NCI-H2107 (cell line): ENCODE measurements around the gene ARGLU1.

Experiments used
- DNase-seq: peaks from one replicate; lab custom pipeline; 2025; lab: John Stamatoyannopoulos, UW

Gene ARGLU1

DNA sequence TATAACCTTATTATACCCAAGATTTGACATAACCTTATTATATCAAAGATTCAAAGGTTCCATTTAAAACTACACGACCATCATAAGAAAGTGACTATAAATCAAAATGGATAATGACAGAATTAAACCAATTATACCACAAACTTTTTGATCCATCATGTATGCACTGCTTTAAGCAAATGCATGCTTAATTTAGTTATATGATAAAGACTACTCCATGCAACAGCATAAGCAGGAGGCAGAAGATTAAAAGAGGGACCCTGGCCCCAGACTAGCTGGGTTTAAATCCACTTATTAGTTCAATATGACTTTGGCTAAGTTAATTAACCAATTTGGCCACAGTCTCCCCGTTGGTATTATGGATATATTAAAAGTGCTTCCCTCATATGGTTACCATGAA is 43.8 kb downstream of the ARGLU1 start:
- DNase-seq: no peak

DNA sequence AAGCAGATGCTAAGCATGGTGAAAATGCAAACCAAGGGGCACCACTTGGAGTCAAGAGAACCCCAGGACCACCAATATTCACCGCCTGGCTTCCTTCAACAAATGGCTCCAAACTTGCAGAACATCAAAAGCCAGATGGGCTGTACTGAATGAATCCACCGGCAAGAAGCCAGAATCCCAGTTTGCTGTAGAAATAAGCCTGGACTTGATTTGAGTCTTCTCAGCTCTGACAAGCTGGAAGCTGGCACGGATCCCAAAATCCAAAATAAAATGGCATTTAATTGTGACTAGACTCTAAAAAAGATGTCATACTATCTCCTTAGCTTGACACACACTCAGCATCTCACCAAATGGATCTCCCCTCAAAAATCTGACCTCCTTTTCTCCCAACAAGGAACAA is 44.4 kb downstream of the ARGLU1 start:
- DNase-seq: no peak

DNA sequence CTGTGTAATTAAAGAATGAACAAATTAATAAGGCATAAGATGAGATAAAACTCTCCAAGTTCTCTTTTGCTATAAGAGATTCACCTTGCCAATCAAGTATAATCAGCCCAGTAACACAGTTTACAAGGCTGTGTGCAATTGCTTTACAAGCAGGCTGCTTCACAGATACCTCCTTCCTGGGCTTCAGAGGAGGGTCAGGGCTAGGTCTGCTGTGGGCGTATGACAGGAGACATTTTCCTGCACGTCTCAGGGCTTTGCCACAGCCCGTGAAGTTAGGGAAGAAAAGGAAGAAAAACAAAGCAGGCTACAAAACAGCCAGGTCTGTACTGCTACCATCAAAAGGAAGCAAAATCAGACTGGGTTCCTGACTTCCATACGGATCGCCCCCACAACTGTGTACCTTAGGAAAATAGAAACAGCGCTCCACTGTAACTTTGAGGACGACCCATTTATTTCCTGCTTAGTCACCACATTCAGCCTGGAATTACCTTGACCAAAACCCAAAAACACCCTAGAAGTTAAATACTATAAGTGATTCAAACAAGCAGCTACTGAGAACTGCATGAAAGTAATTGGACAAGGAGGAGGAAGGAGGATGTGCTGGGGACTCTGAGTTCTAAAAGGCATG is 44.9 kb downstream of the ARGLU1 start:
- no peak for DNase-seq

DNA sequence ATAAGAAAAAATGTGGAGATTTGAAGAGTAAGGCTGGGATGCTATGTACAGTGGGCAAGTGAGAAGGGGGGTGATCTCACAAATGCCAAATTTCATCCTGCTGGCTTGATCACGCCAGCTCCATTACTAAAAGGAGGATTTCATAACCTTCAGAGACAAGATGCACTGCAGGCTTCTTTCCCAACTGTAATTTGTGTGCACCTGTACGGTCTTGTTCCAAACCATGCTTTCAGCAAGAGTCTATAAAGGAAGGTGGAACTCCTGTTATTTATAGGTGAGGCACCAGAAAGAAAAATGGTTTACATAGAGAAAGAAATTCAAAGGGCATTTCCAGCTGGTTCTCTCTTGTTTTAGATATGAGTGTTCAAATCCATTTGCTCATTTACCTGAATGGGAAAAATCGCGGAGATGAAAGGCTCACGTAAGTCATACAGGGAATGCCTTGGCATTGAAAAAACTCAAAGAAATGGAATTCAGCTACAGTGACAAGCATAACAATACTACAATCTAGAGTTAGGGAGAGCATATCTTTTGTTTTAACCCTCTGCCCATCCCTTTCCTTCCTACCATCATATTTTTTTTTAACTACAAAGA is 45.7 kb downstream of the ARGLU1 start:
- DNase-seq: no peak

DNA sequence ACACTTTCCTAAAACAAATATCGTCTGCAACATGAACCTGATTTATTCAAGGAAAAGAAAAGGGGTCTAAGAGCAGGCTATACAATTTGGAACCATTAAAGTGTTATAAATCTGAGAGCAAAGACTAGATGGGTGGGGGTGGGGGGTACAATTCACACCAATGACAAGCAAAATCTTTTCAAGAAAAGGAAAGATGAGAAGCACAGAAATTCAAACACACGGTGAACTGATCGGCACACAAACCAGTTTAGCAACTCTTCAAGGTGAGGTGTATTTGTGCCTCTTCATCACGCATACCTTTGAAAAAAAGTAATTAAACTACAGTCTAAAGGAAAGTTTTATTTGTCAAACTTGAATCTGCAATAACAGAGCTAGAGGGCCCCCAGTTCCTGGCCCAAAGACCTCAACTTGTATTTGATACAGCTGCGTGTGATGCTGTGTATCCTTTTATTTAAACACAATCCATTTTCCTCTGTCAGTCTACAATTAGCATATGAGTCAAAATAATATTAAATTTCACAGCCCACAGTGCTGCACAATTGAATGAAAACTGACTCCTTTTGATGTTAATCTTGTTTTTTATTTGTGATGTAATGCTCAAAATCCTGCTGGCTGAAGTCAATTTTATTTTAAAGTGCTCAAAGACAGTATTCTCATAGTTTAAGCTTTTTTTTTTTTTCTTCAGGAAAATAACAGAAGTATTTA is 46.7 kb downstream of the ARGLU1 start:
- no peak for DNase-seq

DNA sequence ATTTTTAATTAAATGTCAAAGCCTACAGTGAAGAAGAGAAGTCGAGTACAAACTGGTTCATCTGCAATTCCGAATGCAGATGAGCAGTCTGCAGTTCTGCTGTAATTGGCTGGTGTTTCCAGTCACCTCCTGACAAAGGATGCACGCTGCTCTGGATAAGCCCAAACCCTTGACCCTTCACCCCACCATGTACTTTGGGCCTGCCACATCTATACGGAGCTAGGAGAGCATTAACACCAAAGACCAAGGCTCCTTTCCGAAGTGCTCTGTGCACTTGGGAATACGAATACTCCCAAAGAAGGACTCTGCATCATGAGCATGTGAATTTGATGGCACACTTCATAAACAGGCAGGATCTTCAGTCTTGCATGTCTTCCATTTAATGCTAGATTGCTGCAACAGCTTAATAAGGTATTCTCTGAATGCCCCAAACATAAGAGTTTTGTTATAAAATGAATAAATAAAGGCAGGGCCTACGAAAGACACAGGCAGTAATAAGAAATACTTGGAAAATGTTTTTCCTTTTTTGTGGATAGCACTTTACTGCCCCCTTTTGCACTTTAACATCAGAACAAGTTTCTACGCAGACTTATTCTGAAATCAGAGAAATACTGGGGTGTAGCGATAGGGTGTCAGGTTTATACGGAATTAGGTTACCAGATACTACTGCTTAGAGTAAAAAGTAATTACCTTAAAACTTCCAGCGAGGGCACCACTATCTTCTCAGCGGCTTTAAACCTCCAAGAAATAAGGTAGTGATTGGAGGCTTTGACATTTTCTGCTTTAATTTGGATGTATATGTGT is 47.5 kb downstream of the ARGLU1 start:
- no peak for DNase-seq

DNA sequence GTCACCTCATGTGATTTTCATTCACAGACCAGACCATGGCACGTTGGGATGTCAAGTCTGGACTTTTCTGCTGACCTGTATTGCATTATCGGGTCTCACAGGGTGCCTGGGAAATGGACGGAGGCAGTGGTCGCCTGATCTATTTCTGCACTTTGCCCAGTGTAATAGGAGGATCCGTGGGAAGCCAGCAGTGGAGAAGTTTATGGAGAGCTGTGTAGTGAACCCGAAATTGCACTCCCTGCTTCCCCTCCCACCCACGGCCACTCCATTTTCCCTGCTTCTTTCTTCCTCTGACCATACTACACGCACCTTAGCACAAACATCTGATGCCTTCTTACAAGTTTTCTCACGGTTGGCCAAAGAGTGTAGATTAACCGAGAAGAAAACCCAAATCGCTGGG is 49.4 kb downstream of the ARGLU1 start:
- DNase-seq: no peak

DNA sequence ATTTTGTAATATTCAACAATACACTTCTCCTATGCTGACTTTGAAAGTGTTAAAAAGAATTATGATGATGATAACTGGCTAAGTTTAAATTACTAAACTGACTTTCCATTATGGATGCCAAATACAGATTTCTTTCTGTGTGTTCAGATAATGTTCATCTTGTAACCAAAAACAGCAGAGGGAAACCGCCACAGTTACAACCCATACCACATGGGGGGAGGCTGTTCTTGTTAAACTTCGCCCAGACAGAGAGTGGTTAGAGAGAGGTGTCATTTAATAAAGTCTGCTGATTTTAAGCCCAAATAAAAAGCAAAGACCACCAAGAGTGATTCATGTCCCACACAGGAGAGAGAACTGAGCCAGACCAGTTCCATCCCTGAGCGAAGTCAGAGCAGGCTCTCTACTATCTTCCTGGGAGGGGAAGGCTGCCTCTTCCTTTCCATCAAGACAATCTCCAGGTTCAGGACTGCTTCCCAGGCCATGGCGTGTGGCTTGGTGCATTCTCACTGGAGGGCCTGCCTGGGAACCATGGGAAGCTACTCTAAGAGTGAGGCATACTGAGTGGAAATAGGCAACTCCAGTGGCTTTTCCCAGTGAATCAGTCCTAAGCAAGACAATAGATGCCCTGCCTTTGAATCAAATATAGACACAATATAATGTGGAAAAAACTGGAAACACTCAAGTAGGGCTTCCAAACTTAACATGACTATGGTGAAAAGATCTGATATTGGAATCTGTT is 50.7 kb downstream of the ARGLU1 start:
- DNase-seq: no peak

DNA sequence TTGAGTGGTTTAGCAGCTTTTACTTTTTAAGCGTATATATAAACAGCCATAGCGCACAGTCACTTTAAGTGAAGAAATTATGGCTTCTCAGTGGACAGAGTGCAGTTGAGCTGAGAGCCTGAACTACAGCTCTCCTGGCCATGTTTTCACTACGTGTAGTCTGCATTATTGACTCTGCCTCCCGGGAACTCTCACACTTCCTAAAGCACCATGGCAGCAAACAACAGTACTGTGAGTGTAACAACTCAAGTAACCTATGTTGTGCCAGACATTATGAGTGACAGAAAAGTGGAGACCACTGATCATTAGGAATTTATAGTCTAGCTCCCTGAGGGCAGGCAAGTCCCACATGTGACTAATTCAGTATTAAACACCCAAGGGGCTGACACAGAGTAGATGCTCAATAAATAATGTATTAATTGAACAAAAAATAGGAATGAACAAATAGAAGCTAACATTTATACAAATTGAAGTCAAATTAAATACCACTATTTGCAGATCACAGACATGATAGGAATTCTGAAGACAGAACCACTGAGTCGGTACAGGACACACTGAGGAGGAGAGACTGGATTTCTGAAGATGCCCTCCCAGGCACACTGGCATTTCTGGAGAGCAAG is 52.2 kb downstream of the ARGLU1 start:
- no peak for DNase-seq

DNA sequence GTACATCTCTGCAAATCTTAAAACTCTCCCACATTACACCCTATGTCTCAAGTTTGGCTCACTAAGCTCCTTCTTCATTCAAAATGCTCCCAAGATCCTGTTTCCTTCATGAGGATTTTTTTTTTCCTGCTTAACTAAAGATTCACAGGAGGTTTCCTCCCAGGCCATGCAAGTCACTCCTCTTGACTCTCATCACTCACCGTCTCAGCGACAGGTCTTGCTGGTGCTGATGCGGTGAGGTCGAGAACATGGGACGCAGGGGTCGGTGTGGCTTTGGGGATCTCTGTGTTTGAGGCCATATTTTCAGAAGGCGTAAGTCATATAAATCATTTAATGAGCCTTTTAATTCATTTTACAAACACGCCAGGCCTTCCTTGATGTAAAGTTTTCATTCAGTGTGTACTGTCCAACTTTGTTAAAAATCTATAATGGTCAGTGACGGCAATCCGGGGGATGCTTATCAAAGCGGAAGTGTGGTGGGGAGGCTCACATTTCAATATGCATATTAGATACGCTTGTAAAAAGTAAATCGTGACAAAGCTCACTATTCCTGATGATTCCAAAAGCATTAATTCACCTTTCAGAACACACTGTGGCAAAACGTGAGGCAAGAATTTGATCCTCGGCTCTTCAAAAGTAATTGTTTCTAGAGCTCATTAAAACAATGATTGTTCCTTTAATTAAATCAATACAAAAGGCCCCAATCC is 52.9 kb downstream of the ARGLU1 start:
- DNase-seq: no peak

DNA sequence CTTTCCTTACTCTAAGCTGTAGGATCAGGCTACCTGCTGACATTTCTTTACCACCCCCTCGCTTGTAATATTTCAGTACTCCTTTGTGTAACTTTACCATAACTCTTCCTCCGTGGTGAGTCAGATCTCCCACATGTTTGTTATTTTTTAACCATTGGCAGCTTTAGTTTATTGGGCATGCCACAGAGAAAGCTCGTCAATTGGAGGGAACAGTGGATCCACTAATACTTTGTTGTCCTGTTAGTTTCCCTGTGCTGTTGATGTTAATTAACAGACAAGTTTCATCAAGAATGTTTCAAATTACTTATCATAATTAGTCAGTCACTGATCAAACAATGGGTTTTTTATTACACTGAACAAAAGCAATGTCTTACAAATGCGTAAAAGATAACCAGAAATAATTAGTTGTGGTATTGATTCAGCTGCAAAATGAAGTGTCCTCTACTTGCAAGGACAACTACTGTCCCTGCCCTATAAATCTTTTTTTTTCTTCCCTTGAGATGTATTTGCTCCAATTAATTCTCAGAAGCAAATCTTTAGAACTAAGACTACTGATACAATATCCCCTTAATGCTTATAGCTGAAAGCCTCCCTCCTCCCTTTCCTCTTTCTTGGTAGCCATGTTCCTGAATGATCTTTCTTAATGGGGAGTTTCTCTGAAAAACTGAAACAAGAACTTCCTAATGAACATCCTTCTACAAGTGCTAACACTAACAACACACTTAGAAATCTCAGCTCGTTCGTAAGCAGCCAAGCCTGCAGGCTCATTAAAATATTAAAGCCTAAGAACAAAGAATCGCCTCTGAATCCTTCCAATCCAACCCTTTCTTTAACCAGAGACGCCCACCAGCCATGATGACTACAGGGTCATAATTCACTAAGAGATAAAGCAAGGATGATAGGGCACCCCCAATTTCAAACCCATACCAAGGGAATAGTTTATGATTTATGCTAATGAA is 54.6 kb downstream of the ARGLU1 start:
- no peak for DNase-seq

DNA sequence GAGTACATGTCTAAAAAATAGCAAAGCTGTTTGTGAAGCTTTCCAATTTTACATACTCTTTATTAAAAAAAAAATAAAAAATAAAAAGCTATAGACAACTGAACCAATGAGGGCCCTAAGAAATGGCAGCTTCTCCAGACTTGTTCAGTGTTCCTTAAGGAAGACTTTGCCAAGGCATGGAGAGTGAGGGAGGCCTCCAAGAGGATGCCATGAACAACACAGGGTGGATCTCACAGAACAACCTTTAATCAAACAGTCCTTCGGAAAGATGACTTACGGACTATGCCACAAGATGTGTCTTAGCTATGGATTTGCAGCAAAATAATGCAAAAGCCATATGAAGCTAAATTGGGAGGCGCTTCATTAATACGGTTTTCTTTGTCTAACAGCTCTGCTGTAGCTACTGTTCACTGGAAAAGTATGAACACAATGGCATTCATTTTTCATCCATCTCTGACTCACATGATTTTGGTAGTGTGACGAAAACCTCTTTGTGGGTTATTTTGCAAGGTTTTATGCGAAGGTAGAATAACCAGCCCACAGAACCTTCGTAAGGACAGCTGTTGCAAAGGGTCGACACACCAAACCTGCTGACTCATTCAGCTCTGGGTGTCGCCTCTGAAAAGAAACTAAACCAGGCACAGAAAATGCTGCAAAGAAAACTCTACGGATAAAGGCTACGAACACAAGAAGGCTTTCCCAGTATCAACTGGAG is 60.2 kb downstream of the ARGLU1 start:
- DNase-seq: no peak

DNA sequence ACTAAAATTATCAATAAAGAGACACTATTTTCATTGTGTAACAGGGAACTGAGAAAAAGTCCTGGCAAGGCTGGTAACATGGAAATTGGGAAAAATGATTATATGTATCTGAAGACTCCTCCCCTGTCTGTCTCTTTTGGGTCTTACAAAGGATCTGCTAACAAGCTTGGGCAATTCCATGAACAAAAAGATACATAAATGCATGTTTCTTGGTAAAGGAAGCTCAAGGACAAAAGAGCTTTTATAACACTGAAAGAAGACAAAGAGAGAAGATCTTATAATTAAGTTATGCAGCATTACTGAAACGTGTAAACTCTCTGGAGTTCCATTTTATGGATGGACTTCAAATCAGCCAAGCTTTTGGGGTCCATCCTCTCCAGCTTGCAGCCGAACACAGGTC is 61.7 kb downstream of the ARGLU1 start:
- no peak for DNase-seq

DNA sequence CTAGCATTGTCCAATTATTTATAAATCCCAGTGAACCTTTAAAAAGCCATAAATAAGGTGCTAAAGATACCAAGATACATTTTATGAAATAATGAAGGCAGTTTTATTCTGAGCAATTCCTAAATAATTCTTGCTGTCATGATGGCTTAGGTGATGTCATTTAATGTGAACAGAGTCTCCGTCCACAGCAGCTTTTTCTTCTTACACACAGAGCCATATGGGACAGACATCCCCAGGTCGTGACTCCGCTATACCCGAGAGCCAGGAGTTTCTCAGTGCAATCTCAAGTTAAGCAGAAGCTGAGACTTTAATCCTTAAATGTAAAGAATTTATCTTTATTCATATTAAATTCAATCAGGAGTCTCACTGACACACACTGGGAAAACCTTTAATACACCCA is 62.2 kb downstream of the ARGLU1 start:
- DNase-seq: no peak

DNA sequence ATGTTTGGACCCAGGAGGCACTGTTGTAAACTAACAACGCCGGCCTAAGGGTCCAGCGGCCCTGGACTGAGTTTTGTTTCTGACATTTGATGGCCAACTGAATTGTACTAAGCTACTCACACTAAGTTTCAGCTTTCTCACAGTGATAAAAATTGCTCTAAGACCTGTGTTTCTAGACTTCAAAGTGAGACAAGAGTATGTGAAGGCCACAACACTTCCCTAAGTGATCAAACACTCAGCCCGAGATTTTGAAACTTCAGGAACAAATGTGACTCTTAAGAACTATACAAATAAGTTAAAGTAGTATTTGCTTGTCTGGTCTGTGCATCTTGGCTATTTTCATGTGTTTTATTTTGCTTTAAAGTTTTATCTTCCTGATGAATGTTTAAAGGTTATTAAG is 62.6 kb downstream of the ARGLU1 start:
- no peak for DNase-seq

DNA sequence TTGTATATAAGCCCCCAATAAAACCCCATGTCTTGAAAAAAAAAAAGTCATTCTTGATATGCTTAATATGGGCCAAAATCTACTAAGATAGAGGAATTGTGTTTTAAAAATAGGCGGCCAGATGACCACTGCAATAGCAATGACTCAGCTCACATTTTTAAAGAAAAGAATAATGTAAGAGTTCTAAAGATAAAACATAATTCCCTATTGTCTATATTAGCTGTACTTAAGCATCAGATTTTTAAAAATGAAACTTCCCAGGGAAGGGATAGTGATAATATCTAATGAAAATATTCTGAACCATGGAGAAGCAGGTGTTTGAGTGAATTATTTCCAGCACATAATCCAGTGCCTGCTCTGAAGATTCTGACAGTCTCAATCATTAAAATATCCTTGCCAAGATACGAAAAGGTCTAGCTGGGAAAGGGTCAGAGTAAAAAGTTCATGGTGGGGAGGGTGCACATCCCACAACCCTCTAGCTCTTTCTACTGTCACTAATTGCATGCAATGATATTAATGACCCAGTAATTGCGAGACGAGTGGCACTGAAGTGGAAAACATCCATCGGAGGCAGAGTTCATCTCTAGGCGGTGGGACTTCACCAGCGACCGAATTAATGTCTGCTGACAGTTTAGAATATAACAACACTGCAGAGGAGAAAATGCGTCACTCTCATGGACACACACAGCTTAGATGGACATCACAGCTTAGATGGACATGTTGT is 64.0 kb downstream of the ARGLU1 start:
- no peak for DNase-seq

DNA sequence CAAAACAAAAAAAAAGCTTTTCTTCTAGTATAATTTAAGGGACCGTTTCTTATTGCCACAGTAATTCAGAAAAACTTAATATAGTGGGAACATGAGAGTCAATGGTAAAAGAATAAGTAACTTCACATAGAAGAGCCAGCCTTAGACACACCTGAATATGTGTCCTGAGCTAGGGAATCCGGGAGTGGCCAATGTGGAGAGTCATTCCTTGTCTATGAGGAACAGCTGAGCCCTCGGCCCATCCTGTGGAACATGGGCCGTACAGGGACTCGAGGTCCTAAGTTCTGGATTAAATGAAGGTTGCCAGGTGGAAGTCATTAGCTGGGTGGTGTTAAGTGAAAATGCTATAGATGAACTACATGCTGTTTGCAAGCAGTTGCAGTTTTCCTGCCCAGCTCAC is 64.7 kb downstream of the ARGLU1 start:
- DNase-seq: no peak

DNA sequence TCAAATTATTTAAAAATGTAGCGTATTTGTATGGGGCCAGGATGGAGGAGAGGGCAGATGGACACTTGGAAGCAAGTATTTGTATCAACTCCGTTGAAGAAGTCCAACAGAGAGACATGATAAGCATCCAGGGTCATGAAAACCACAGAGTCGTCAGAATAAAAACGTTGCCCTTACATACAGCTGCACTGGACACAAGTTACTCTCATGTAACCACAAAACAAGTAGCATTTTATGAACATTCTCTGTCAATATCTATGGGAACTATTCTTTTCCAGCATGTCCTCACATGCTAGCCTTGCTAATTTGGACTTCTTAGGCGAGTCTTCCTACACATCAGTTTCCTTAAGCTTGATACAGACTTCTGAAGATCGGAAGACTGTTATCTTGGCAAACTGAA is 67.5 kb downstream of the ARGLU1 start:
- DNase-seq: no peak

DNA sequence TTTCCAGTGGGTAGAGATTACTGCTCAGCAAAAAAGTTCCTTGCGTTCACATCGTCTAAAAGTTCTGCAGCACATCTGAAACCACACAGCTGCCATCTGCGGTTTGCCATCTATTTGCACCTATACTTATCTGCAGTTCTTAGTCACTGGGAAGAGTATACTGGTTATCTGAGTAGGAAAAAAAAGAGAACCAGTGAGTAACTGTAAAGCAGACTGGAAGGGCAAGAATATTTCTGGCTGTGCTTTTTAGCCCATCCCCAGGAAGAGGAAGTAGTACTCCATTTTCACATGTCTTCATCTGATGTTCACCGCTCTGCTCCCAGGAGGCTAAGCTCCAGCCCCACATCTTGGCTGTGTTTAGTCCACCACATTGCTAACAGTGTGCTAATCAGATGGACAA is 68.0 kb downstream of the ARGLU1 start:
- no peak for DNase-seq
